ENCODE data around the gene FTSJ3. TPM values are rescaled to one million over a fixed set of nuclear protein-coding genes. Genes with fewer than 3 reads are reported as not detected.

Gene FTSJ3
- total and polyA plus RNA-seq, 2 of the 13 experiments (the other 11 are each of a cell fraction or from before 2014, with no cell fraction given) = 26.0 to 64.2 TPM

DNA sequence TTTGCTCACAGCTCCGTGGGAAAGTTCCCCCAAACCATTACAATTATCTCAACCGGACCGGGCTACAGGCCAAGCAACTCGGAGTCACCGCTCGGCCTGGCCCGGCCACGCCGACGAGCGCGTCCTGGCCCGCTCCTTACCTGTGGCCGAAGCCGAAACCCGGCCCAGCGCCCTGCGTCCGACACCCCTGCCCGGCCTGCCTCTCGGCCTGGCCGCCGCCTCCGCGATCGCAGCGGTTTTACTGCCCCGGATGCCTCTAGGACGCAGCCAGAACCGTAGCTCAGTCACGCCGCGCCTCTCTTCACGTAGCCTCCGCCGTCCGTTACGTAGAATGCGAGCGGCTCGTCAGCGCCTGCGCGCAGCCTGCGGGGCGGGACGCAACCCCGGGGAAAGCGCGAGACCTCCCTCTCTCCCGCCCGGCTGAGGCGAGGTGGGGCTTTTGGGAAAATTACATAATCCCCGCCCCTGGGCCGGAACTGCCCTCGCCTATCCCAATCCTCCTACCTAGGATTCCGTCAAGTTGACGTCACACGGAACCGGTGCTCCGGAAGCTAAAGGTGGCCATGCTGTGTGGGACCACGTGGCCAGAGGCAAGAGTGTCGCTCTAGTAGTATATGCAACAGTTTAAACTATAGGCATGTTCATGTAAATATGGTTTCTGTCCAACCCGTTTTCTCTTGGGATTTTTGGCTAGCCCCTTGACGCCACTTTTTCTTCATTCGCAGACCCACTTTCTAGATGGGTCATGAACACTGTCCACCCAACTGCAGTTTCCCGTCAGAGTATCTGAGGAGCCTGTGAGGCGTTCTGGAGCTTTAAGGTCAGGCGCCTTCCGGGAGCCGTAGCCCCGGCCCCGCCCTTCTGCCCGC lies 54.0 kb downstream of the FTSJ3 start, which contains the start of gene CCDC47 (continued):
- TF ChIP-seq SATB2 (CRISPR knock-in tag; IDR thresholded peaks at IDR 0.05) = peak; percentile 71; the same call in 1 of the 2 replicates
- TF ChIP-seq, protein P1, sequence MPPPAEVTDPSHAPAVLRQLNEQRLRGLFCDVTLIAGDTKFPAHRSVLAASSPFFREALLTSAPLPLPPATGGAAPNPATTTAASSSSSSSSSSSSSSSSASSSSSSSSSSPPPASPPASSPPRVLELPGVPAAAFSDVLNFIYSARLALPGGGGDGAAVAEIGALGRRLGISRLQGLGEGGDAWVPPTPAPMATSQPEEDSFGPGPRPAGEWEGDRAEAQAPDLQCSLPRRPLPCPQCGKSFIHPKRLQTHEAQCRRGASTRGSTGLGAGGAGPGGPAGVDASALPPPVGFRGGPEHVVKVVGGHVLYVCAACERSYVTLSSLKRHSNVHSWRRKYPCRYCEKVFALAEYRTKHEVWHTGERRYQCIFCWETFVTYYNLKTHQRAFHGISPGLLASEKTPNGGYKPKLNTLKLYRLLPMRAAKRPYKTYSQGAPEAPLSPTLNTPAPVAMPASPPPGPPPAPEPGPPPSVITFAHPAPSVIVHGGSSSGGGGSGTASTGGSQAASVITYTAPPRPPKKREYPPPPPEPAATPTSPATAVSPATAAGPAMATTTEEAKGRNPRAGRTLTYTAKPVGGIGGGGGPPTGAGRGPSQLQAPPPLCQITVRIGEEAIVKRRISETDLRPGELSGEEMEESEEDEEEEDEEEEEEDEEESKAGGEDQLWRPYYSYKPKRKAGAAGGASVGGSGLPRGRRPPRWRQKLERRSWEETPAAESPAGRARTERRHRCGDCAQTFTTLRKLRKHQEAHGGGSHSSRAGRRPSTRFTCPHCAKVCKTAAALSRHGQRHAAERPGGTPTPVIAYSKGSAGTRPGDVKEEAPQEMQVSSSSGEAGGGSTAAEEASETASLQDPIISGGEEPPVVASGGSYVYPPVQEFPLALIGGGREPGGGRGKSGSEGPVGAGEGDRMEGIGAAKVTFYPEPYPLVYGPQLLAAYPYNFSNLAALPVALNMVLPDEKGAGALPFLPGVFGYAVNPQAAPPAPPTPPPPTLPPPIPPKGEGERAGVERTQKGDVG (CRISPR knock-in tag; IDR thresholded peaks at IDR 0.05; ENCODE audit: borderline replicate concordance) = peak; percentile 89
- TF ChIP-seq POGZ (CRISPR knock-in tag; IDR thresholded peaks at IDR 0.05) = peak; percentile 93
- TF ChIP-seq ZNF562 (CRISPR knock-in tag; IDR thresholded peaks at IDR 0.05; ENCODE audit: borderline replicate concordance) = no peak
- TF ChIP-seq, protein P2, sequence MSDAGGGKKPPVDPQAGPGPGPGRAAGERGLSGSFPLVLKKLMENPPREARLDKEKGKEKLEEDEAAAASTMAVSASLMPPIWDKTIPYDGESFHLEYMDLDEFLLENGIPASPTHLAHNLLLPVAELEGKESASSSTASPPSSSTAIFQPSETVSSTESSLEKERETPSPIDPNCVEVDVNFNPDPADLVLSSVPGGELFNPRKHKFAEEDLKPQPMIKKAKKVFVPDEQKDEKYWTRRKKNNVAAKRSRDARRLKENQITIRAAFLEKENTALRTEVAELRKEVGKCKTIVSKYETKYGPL (CRISPR knock-in tag; IDR thresholded peaks at IDR 0.05) = peak; percentile 97
- TF ChIP-seq, protein P3, sequence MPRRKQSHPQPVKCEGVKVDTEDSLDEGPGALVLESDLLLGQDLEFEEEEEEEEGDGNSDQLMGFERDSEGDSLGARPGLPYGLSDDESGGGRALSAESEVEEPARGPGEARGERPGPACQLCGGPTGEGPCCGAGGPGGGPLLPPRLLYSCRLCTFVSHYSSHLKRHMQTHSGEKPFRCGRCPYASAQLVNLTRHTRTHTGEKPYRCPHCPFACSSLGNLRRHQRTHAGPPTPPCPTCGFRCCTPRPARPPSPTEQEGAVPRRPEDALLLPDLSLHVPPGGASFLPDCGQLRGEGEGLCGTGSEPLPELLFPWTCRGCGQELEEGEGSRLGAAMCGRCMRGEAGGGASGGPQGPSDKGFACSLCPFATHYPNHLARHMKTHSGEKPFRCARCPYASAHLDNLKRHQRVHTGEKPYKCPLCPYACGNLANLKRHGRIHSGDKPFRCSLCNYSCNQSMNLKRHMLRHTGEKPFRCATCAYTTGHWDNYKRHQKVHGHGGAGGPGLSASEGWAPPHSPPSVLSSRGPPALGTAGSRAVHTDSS (CRISPR knock-in tag; conservative IDR thresholded peaks at IDR 0.05) = peak; percentile 85; the same call in 1 of the 2 replicates
- TF ChIP-seq NFKB2 (CRISPR knock-in tag; IDR thresholded peaks at IDR 0.05; ENCODE audit: borderline replicate concordance) = peak; percentile 91; the same call in 1 of the 2 replicates
- TF ChIP-seq YY1 (IDR thresholded peaks at IDR 0.05; ENCODE audit: insufficient read depth, insufficient replicate concordance, low read depth, low read length) = peak; percentile 96
- TF ChIP-seq ZNF431 (CRISPR knock-in tag; IDR thresholded peaks at IDR 0.05; ENCODE audit: borderline replicate concordance, low read depth) = peak; percentile 67
- TF ChIP-seq, protein P4, sequence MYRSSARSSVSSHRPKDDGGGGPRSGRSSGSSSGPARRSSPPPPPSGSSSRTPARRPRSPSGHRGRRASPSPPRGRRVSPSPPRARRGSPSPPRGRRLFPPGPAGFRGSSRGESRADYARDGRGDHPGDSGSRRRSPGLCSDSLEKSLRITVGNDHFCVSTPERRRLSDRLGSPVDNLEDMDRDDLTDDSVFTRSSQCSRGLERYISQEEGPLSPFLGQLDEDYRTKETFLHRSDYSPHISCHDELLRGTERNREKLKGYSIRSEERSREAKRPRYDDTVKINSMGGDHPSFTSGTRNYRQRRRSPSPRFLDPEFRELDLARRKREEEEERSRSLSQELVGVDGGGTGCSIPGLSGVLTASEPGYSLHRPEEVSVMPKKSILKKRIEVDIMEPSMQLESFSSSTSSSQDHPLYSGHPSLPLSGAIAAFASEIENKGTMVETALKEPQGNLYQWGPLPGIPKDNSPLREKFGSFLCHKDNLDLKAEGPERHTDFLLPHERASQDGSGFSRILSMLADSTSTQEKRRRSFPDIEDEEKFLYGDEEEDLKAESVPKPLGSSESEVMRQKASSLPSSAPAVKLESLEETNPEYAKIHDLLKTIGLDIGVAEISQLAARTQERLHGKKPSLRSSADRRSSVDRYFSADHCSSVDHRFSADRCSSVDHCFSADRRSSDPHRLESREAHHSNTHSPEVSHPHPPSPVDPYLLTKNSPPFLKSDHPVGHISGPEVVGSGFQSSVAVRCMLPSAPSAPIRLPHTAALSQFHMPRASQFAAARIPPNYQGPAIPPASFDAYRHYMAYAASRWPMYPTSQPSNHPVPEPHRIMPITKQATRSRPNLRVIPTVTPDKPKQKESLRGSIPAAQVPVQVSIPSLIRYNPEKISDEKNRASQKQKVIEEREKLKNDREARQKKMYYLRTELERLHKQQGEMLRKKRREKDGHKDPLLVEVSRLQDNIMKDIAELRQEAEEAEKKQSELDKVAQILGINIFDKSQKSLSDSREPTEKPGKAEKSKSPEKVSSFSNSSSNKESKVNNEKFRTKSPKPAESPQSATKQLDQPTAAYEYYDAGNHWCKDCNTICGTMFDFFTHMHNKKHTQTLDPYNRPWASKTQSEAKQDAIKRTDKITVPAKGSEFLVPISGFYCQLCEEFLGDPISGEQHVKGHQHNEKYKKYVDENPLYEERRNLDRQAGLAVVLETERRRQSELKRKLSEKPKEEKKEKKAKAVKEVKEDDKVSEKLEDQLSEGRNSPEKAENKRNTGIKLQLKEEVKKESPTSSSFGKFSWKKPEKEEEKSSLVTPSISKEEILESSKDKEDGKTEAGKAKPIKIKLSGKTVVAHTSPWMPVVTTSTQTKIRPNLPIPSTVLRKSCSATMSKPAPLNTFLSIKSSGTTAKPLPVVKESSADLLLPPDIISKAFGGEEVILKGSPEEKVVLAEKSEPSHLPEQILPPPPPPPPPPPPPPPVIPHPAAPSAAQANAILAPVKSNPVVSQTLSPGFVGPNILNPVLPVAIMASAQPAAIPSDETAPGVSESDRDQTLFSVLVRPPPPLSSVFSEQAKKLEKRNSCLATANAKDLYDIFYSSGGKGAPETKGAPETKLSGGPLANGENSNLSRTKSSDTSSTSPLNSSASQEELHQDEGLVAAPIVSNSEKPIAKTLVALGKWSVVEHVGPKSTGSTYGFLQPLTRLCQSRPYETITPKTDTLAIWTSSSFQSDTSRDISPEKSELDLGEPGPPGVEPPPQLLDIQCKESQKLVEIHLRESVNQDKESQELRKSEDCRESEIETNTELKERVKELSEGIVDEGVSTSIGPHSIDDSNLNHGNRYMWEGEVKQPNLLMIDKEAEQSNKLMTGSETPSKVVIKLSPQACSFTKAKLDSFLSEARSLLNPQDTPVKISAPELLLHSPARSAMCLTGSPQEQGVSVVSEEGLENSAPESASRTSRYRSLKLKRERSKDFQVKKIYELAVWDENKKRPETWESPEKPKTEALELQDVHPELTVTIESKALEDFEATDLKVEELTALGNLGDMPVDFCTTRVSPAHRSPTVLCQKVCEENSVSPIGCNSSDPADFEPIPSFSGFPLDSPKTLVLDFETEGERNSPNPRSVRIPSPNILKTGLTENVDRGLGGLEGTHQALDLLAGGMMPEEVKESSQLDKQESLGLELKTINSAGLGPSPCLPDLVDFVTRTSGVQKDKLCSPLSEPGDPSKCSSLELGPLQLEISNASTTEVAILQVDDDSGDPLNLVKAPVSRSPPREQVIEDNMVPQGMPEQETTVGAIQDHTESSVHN (CRISPR knock-in tag; IDR thresholded peaks at IDR 0.05) = peak; percentile 55; the same call in 1 of the 2 replicates
- peak; percentile 79 for TF ChIP-seq POLR2AphosphoS5 (IDR thresholded peaks at IDR 0.05; ENCODE audit: low read depth, low read length)

Data from HepG2 (cell line).